ENCODE data around the gene SORCS2. TPM values are rescaled to one million over a fixed set of nuclear protein-coding genes. Genes with fewer than 3 reads are reported as not detected.

Gene SORCS2
- polyA plus RNA-seq, 1 of the 3 experiments (the other 2 are of a cell fraction): 1.6 TPM

GRCh38 chr4:7530932-7531639 is 338.7 kb downstream of the SORCS2 start:
- H3K27ac ChIP-seq (ENCODE audit: low read depth in 2 of 2, low read length in 1 of 2): no peak overlapping the region
- DNase-seq: no peak
- peaks cover 0 to 12% of the 10 kb centered on the region in 2 experiments; a peak in 1 of 4 replicates for H3K4me1 ChIP-seq (ENCODE audit: control insufficient read depth in 1 of 2, insufficient read depth in 2 of 2, low read depth in 1 of 2, low read length in 1 of 2)
- H3K4me3 ChIP-seq (ENCODE audit: low read depth in 2 of 2, low read length in 1 of 2): no peak overlapping the region
- POLR2A ChIA-PET: no interaction called here
- H2AFZ ChIP-seq (ENCODE audit: low read depth): no peak overlapping the region
- no peak overlapping the region for H3K4me2 ChIP-seq
- no peaks in the 10 kb centered on the region for H3K79me2 ChIP-seq (ENCODE audit: insufficient read depth)
- H3K9me3 ChIP-seq: no peaks in the 10 kb centered on the region
- TF ChIP-seq RFX5 (IDR thresholded peaks at IDR 0.05; ENCODE audit: low read length): no peak
- TF ChIP-seq POLR2AphosphoS5 (IDR thresholded peaks at IDR 0.05; ENCODE audit: low read depth, low read length): no peak
- no peak for TF ChIP-seq NRF1 (IDR thresholded peaks at IDR 0.05; ENCODE audit: low read depth, low read length)
- TF ChIP-seq USF1 (IDR thresholded peaks at IDR 0.05; ENCODE audit: borderline replicate concordance, low read depth): no peak
- no peak for TF ChIP-seq MEF2A (IDR thresholded peaks at IDR 0.05; ENCODE audit: borderline replicate concordance, low read depth)
- no peak for TF ChIP-seq GABPA (IDR thresholded peaks at IDR 0.05; ENCODE audit: low read depth)
- TF ChIP-seq RCOR1 (IDR thresholded peaks at IDR 0.05; ENCODE audit: low read length): no peak
- no peak for TF ChIP-seq MAX (IDR thresholded peaks at IDR 0.05; ENCODE audit: low read depth)
- no peak for TF ChIP-seq EZH2phosphoT487 (IDR thresholded peaks at IDR 0.05; ENCODE audit: borderline replicate concordance, low read depth)
- TF ChIP-seq PBX3 (IDR thresholded peaks at IDR 0.05): no peak
- TF ChIP-seq CHD2 (IDR thresholded peaks at IDR 0.05; ENCODE audit: low read length, partially characterized antibody): no peak
- no peak for TF ChIP-seq ZBTB33 (IDR thresholded peaks at IDR 0.05; ENCODE audit: borderline replicate concordance, low read depth)
- TF ChIP-seq CTCF (IDR thresholded peaks at IDR 0.05): no peak
- TF ChIP-seq JUND (IDR thresholded peaks at IDR 0.05): no peak
- TF ChIP-seq ELF1 (IDR thresholded peaks at IDR 0.05): no peak
- TF ChIP-seq FOXM1 (IDR thresholded peaks at IDR 0.05; ENCODE audit: low read depth): no peak
- TF ChIP-seq TCF12 (IDR thresholded peaks at IDR 0.05): no peak
- 80% methylated on average over 8 of the region's 17 CpGs for WGBS (ENCODE audit: low lambda C conversion rate)
- no peaks in the 10 kb centered on the region for H3K27me3 ChIP-seq (ENCODE audit: insufficient read depth)
- H3F3A ChIP-seq (replicated peaks; ENCODE audit: insufficient read depth): no peaks in the 10 kb centered on the region
- no peaks in the 10 kb centered on the region for H4K20me1 ChIP-seq (ENCODE audit: insufficient read depth)
- H3K36me3 ChIP-seq (replicated peaks in 1 of 2; ENCODE audit: control insufficient read depth in 1 of 2, insufficient read depth in 2 of 2, low read length in 1 of 2): no peaks in the 10 kb centered on the region
- no peaks in the 10 kb centered on the region for H3K9me2 ChIP-seq
- H3K9ac ChIP-seq: no peak overlapping the region
- CTCF ChIA-PET: interaction anchor here (1.0 to 1.1 kb wide), 2 partner anchors 10 kb away, joined by 3 read pairs; no protein-coding TSS in a partner anchor

Data from SK-N-SH (cell line).